KMS-11 (cell line): Measurements from ENCODE around the gene SPRR1A.

Source experiments
- H2AFZ ChIP-seq: fragments of 200-600 bp; sonication (generic); 2 replicates; pipeline ENCODE4 v1.6.1; 2016; ENCODE audit warnings: antibody characterized with exemption, mixed run types, low read depth
- H3K27ac ChIP-seq: fragments of 200-600 bp; sonication (generic); 2 replicates; pipeline ENCODE4 v1.6.1; 2016; ENCODE audit warnings: mild to moderate bottlenecking, mixed run types
- H3K27me3 ChIP-seq: fragments of 200-600 bp; sonication (generic); 2 replicates; pipeline ENCODE4 v1.6.1; 2017; ENCODE audit warnings: mild to moderate bottlenecking, low read depth, mixed run types, moderate library complexity; ENCODE audit not compliant: insufficient read depth
- H3K36me3 ChIP-seq: fragments of 200-600 bp; sonication (generic); 2 replicates; pipeline ENCODE4 v1.6.1; 2017; ENCODE audit warnings: mild to moderate bottlenecking, mixed run types; ENCODE audit not compliant: insufficient read depth
- H3K4me1 ChIP-seq: fragments of 200-600 bp; sonication (generic); 2 replicates; pipeline ENCODE4 v1.6.1; 2016; ENCODE audit warnings: mild to moderate bottlenecking, low read depth, mixed run types; ENCODE audit not compliant: poor library complexity, severe bottlenecking
- H3K4me2 ChIP-seq: fragments of 200-600 bp; sonication (generic); 2 replicates; pipeline ENCODE4 v1.7.0; 2016; ENCODE audit warnings: mild to moderate bottlenecking, mixed run types
- H3K4me3 ChIP-seq: fragments of 200-600 bp; sonication (generic); IDR thresholded peaks from 2 replicates; pipeline ENCODE4 v1.6.1; 2017; ENCODE audit warnings: low read depth, low read length, mixed read lengths; ENCODE audit not compliant: insufficient read depth
- H3K79me2 ChIP-seq: fragments of 200-600 bp; sonication (generic); 2 replicates; pipeline ENCODE4 v1.6.1; 2016; ENCODE audit warnings: low read depth, mixed run types; ENCODE audit not compliant: insufficient read depth
- H3K9ac ChIP-seq: fragments of 200-600 bp; sonication (generic); 2 replicates; pipeline ENCODE4 v1.6.1; 2016; ENCODE audit warnings: mild to moderate bottlenecking, mixed run types
- H4K20me1 ChIP-seq: fragments of 200-600 bp; sonication (generic); 2 replicates; pipeline ENCODE4 v1.6.1; 2016; ENCODE audit warnings: mild to moderate bottlenecking, mixed run types; ENCODE audit not compliant: insufficient read depth
- TF ChIP-seq, protein P1 (sequence below): fragments of 200-600 bp; sonication (generic); conservative IDR thresholded peaks from 2 replicates; pipeline ENCODE4 v1.6.1; 2017; ENCODE audit warnings: low read depth, mild to moderate bottlenecking, antibody characterized with exemption, low read length, moderate library complexity, mixed read lengths

SPRR1A gene

DNA sequence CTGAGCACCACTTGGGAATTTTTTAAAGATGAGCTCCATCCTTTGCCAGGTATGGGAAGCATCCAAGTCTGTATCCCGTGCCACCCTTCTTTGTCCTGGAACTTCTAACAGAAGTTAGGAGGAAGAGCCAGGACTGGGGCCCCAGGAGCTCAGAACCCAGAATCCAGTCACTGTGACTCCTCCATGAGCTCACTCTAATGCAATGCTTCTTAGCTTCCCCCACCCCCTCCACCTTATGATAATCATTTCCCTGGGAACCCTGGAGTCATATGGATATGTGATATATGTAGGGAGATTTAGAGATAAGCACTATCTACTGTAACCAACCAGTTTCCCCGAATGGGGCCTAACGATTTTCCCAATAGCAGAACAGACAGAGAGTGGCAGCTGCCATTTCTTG, 37.6 kb upstream of the SPRR1A start:
- H3K36me3 ChIP-seq, result no peaks in the 10 kb centered on the region
- H3K27me3 ChIP-seq, result no peaks in the 10 kb centered on the region
- no peak overlapping the region for H3K4me2 ChIP-seq
- no peaks in the 10 kb centered on the region for H3K4me1 ChIP-seq
- H3K4me3 ChIP-seq, result no peak overlapping the region
- H3K9ac ChIP-seq, result no peak overlapping the region
- H3K79me2 ChIP-seq, result no peaks in the 10 kb centered on the region
- no peak overlapping the region for H2AFZ ChIP-seq
- no peak overlapping the region for H3K27ac ChIP-seq
- H4K20me1 ChIP-seq, result no peaks in the 10 kb centered on the region
- TF ChIP-seq, protein P1, sequence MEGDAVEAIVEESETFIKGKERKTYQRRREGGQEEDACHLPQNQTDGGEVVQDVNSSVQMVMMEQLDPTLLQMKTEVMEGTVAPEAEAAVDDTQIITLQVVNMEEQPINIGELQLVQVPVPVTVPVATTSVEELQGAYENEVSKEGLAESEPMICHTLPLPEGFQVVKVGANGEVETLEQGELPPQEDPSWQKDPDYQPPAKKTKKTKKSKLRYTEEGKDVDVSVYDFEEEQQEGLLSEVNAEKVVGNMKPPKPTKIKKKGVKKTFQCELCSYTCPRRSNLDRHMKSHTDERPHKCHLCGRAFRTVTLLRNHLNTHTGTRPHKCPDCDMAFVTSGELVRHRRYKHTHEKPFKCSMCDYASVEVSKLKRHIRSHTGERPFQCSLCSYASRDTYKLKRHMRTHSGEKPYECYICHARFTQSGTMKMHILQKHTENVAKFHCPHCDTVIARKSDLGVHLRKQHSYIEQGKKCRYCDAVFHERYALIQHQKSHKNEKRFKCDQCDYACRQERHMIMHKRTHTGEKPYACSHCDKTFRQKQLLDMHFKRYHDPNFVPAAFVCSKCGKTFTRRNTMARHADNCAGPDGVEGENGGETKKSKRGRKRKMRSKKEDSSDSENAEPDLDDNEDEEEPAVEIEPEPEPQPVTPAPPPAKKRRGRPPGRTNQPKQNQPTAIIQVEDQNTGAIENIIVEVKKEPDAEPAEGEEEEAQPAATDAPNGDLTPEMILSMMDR, result no peak

DNA sequence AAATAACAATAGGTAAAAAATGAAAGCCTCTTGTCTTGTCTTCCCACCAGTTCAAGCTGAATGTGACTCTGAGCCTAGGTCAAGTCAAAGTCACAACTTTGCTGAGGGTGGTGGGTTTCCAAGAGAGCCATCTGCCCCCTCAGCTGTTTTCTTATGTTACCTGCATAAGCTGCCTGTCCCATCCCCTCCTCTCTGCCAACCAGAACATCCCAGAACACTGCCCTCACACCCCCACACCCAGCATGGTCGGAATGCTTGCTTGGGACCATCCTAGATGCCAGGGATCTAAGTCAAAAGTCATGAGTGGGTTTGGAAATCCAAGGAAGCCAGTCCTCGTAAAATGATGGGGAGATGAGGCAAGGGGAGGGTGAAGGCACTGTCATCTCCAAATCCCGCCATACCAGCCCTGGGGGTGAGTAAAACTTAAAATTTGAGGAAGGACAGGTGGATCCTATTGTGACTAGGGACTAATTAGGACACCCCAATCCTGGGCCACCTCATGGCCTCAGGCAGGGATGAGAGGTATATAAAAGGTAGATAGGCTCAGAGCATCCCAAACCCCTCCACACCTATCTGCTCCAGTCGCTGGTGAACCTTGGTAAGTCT, 37.1 kb upstream of the SPRR1A start, which contains the start of gene SPRR5:
TSS of gene SPRR5 (plus strand) at position 556 of the 606 bp plus-strand sequence. CDS start 1,349 bp downstream, outside the sequence.
- no peaks in the 10 kb centered on the region for H3K27me3 ChIP-seq
- H3K36me3 ChIP-seq, result no peaks in the 10 kb centered on the region
- H3K9ac ChIP-seq, result no peak within 1 kb of the TSS
- TF ChIP-seq, protein P1, result no peak
- H3K27ac ChIP-seq, result no peak within 1 kb of the TSS
- no peak within 1 kb of the TSS for H3K4me3 ChIP-seq
- H2AFZ ChIP-seq, result no peak within 1 kb of the TSS
- H3K4me2 ChIP-seq, result no peak within 1 kb of the TSS
- no peaks in the 10 kb centered on the region for H4K20me1 ChIP-seq
- H3K79me2 ChIP-seq, result no peaks in the 10 kb centered on the region
- H3K4me1 ChIP-seq, result no peaks in the 10 kb centered on the region

DNA sequence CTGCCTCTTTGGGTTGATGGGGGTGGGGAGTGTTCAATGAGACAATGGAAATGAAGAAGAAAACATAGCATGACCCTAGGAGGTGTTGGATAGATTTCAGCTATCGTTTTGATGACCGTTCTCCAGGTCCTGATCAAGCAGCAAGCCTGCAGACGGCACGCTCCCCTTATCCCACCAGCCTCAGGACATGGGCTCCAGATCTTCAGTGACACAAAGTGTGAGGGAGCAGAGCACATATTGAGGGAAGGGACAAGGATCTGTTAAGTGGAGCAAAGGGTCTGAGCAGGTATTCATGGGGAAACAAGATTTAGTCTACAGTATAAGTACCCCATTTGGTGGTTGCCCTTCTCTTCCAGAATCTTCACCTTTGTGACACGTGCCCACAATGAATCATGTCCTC, 32.2 kb upstream of the SPRR1A start:
- Histone ChIP-seq H4K20me1 (no peaks in the 10 kb centered on the region), H2AFZ (no peak overlapping the region), H3K79me2 (no peaks in the 10 kb centered on the region), H3K27me3 (no peaks in the 10 kb centered on the region), H3K4me3 (no peak overlapping the region), H3K36me3 (no peaks in the 10 kb centered on the region), H3K27ac (no peak overlapping the region), H3K4me1 (no peaks in the 10 kb centered on the region), H3K4me2 (no peak overlapping the region), H3K9ac (no peak overlapping the region)
- TF ChIP-seq, protein P1, result no peak

DNA sequence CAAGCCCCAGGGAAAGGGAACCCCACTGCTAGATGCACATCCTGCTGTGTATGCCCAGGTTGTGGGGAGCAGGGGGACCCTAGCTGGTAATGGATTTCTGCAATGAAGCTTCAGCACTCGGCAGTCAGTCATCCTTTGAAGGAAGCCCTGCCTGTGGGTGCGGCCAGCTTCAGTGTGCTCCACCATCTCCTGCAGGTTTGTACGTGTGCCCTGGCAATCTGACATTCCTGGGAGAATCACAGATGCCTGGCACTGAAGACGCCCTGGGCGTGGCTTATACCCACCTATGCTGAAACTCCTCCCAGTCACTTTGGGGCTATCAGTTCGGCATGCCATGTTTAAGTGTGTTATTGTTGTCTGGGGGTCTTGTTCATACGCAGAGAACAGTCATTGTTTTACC, 30.1 kb upstream of the SPRR1A start:
- H2AFZ ChIP-seq, result no peak overlapping the region
- no peak overlapping the region for H3K9ac ChIP-seq
- H3K4me2 ChIP-seq, result no peak overlapping the region
- TF ChIP-seq, protein P1, result no peak
- no peaks in the 10 kb centered on the region for H3K79me2 ChIP-seq
- H3K4me1 ChIP-seq, result no peaks in the 10 kb centered on the region
- H3K36me3 ChIP-seq, result no peaks in the 10 kb centered on the region
- no peaks in the 10 kb centered on the region for H4K20me1 ChIP-seq
- H3K4me3 ChIP-seq, result no peak overlapping the region
- H3K27me3 ChIP-seq, result no peaks in the 10 kb centered on the region
- H3K27ac ChIP-seq, result no peak overlapping the region
